H1 (cell line): ENCODE data around the gene NHS. TPM values are rescaled to one million over a fixed set of nuclear protein-coding genes. Genes with fewer than 3 reads are reported as not detected.

ENCODE experiments used
- CTCF ChIA-PET: fragments of 300-600 bp; sonication (Branson Sonifier 250); formaldehyde crosslinking; loops from one replicate; lab custom pipeline; 2021; ENCODE audit not compliant: partially characterized antibody; lab: Charles Lee
- POLR2A ChIA-PET: fragments of 300-600 bp; sonication (Branson Sonifier 250); formaldehyde crosslinking; loops from one replicate; lab custom pipeline; 2021; ENCODE audit warnings: inconsistent platforms; ENCODE audit not compliant: partially characterized antibody; lab: Charles Lee
- DNase-seq, 2 experiments: peaks; one replicate each; pipeline versions ENCODE4 v3.0.0 to v3.0.0-alpha.2; 2010 to 2022; ENCODE audit warnings: low spot score in 2 of 2, low read depth in 1 of 2, mixed read lengths in 1 of 2
- FAIRE-seq: peaks from 2 replicates; lab custom pipeline; 2011; peaks lifted over from hg19 to GRCh38; lab: Jason Lieb, UNC
- H2AFZ ChIP-seq: 2 replicates; pipeline ENCODE4 v1.8.1; 2012; ENCODE audit warnings: low read length, inconsistent platforms
- H2AK5ac ChIP-seq: 2 replicates; pipeline ENCODE4 v1.6.1; 2013; ENCODE audit warnings: low read depth, low read length
- H2BK120ac ChIP-seq: replicated peaks from 2 replicates; pipeline ENCODE3; 2013; ENCODE audit warnings: low read depth, low read length, inconsistent platforms
- H2BK12ac ChIP-seq: 2 replicates; pipeline ENCODE4 v1.6.1; 2013; ENCODE audit warnings: low read depth, low read length
- H2BK15ac ChIP-seq: 2 replicates; pipeline ENCODE4 v1.6.1; 2013; ENCODE audit warnings: low read length
- H2BK20ac ChIP-seq: 2 replicates; pipeline ENCODE4 v1.6.1; 2013; ENCODE audit warnings: low read length
- H2BK5ac ChIP-seq: 2 replicates; pipeline ENCODE4 v1.6.1; 2013; ENCODE audit warnings: low read depth, low read length
- H3K14ac ChIP-seq: 2 replicates; pipeline ENCODE4 v1.6.1; 2013; ENCODE audit warnings: inconsistent platforms; ENCODE audit not compliant: insufficient read length
- H3K18ac ChIP-seq: 2 replicates; pipeline ENCODE4 v1.6.1; 2013; ENCODE audit warnings: low read length; ENCODE audit errors: extremely low read depth
- H3K23ac ChIP-seq: 2 replicates; pipeline ENCODE4 v1.6.1; 2013; ENCODE audit warnings: inconsistent platforms; ENCODE audit not compliant: insufficient read length
- H3K23me2 ChIP-seq: 2 replicates; pipeline ENCODE4 v1.6.1; 2013; ENCODE audit warnings: low read depth, low read length
- H3K27ac ChIP-seq: 2 replicates; pipeline ENCODE4 v1.6.1; 2011; ENCODE audit warnings: low read depth, low read length, inconsistent platforms
- H3K27me3 ChIP-seq, 4 experiments: replicated peaks in 1 of 4; 1 replicate in 1 of 4; 2 replicates in 3 of 4; pipeline versions ENCODE4 v1.6.1 to v1.8.1; 2011 to 2013; ENCODE audit warnings: low read length in 3 of 4, mild to moderate bottlenecking in 3 of 4, inconsistent platforms in 2 of 4, mixed read lengths in 2 of 4, moderate library complexity in 1 of 4; ENCODE audit not compliant: control insufficient read depth in 3 of 4, insufficient read depth in 3 of 4; ENCODE audit errors: extremely low read depth in 1 of 4
- H3K36me3 ChIP-seq, 4 experiments: 2 replicates each; pipeline versions ENCODE4 v1.6.1 to v1.8.1; 2011 to 2013; ENCODE audit warnings: mild to moderate bottlenecking in 4 of 4, low read length in 3 of 4, moderate library complexity in 2 of 4, control low read depth in 1 of 4, inconsistent platforms in 1 of 4; ENCODE audit not compliant: insufficient read depth in 4 of 4, control insufficient read depth in 2 of 4
- H3K4ac ChIP-seq: replicated peaks from 2 replicates; pipeline ENCODE3; 2013; ENCODE audit warnings: low read length, low read depth, mixed read lengths, inconsistent platforms; ENCODE audit not compliant: insufficient read length
- H3K4me1 ChIP-seq, 4 experiments: replicated peaks in 1 of 4; 1 replicate in 1 of 4; 2 replicates in 3 of 4; pipeline versions ENCODE4 v1.6.1 to v1.8.1; 2011 to 2013; ENCODE audit warnings: low read length in 3 of 4, inconsistent platforms in 2 of 4, mixed read lengths in 1 of 4; ENCODE audit not compliant: insufficient read depth in 4 of 4, control insufficient read depth in 3 of 4
- H3K4me2 ChIP-seq, 2 experiments: 2 replicates each; pipeline versions ENCODE4 v1.6.1 to v1.8.1; 2011 to 2013; ENCODE audit warnings: low read depth in 2 of 2, low read length in 2 of 2, control low read depth in 1 of 2, inconsistent platforms in 1 of 2, mild to moderate bottlenecking in 1 of 2; ENCODE audit not compliant: insufficient read depth in 1 of 2
- H3K4me3 ChIP-seq, 4 experiments: fragments of 200-600, 300-600 bp in 1 of 4; sonication (generic), shearing (Covaris generic), sonication (Bioruptor Twin) in 1 of 4; 2 replicates each; pipeline versions ENCODE4 v1.5.1 to v1.8.1; 2011 to 2016; ENCODE audit warnings: low read length in 4 of 4, low read depth in 3 of 4, control low read depth in 2 of 4, inconsistent platforms in 2 of 4, mild to moderate bottlenecking in 2 of 4, mixed read lengths in 1 of 4, moderate library complexity in 1 of 4; ENCODE audit not compliant: insufficient read depth in 2 of 4; ENCODE audit errors: extremely low read depth in 1 of 4
- H3K56ac ChIP-seq: replicated peaks from 2 replicates; pipeline ENCODE3; 2013; ENCODE audit warnings: low read depth, mild to moderate bottlenecking, mixed read lengths, low read length, inconsistent platforms; ENCODE audit not compliant: insufficient read length
- H3K79me1 ChIP-seq: 2 replicates; pipeline ENCODE4 v1.6.1; 2013; ENCODE audit warnings: low read depth, low read length, control low read depth
- H3K79me2 ChIP-seq, 2 experiments: 2 replicates each; pipeline versions ENCODE4 v1.6.1 to v1.8.1; 2012 to 2013; ENCODE audit warnings: low read length in 2 of 2, mild to moderate bottlenecking in 2 of 2, inconsistent platforms in 1 of 2; ENCODE audit not compliant: insufficient read depth in 2 of 2, control insufficient read depth in 1 of 2
- H3K9ac ChIP-seq, 4 experiments: replicated peaks in 1 of 4; 1 replicate in 1 of 4; 2 replicates in 3 of 4; pipeline versions ENCODE4 v1.6.1 to v1.8.1; 2011 to 2013; ENCODE audit warnings: low read depth in 3 of 4, low read length in 3 of 4, control low read depth in 2 of 4, mild to moderate bottlenecking in 2 of 4, moderate library complexity in 2 of 4, inconsistent platforms in 1 of 4; ENCODE audit errors: extremely low read depth in 1 of 4
- H3K9me3 ChIP-seq, 2 experiments: 2 replicates each; pipeline versions ENCODE4 v1.6.1 to v1.8.1; 2012 to 2013; ENCODE audit warnings: mild to moderate bottlenecking in 2 of 2, moderate library complexity in 2 of 2, control low read depth in 1 of 2, inconsistent platforms in 1 of 2, low read depth in 1 of 2, low read length in 1 of 2, mixed read lengths in 1 of 2; ENCODE audit not compliant: insufficient read depth in 2 of 2
- H4K20me1 ChIP-seq, 2 experiments: replicated peaks in 1 of 2; 2 replicates each; pipeline versions ENCODE3 to v1.8.1; 2011 to 2013; ENCODE audit warnings: inconsistent platforms in 2 of 2, low read length in 2 of 2, mild to moderate bottlenecking in 1 of 2; ENCODE audit not compliant: insufficient read depth in 2 of 2, control insufficient read depth in 1 of 2
- H4K5ac ChIP-seq: 2 replicates; pipeline ENCODE4 v1.6.1; 2013; ENCODE audit warnings: low read length, low read depth, mixed read lengths, inconsistent platforms; ENCODE audit not compliant: insufficient read length
- H4K8ac ChIP-seq: 2 replicates; pipeline ENCODE4 v1.8.0; 2013; ENCODE audit warnings: mild to moderate bottlenecking, moderate library complexity, low read length, inconsistent platforms; ENCODE audit not compliant: insufficient read depth; ENCODE audit errors: extremely low read depth
- H4K91ac ChIP-seq: replicated peaks from 2 replicates; pipeline ENCODE3; 2013; ENCODE audit warnings: low read length, mixed read lengths, inconsistent platforms; ENCODE audit not compliant: insufficient read length
- CREB1 ChIP-seq: IDR thresholded peaks from 2 replicates; pipeline ENCODE4 v1.6.1; 2012; ENCODE audit warnings: inconsistent platforms
- EP300 ChIP-seq, 2 experiments: IDR thresholded peaks; 1 replicate in 1 of 2; 2 replicates in 1 of 2; pipeline ENCODE4 v1.6.1; 2011 to 2012; ENCODE audit warnings: low read depth in 2 of 2, low read length in 2 of 2, mild to moderate bottlenecking in 2 of 2, borderline replicate concordance in 1 of 2, inconsistent platforms in 1 of 2, moderate library complexity in 1 of 2
- RFX5 ChIP-seq: IDR thresholded peaks from 2 replicates; pipeline ENCODE4 v1.6.1; 2011; ENCODE audit warnings: low read depth, low read length, improper control_type of control experiment, borderline replicate concordance
- SIRT6 ChIP-seq: IDR thresholded peaks from one replicate; pipeline ENCODE4 v1.7.1; 2012; ENCODE audit warnings: low read length, inconsistent platforms
- polyA plus RNA-seq, 7 experiments: library from polyadenylated mRNA; depleted of rRNA in 3 of 7; stranded (reverse) in 5 of 7; unstranded in 2 of 7; fragments of >200 nt in 5 of 7; fragments of 200-250 nt in 2 of 7; gene quantifications; 1 replicate in 5 of 7; 2 replicates in 1 of 7; 4 replicates in 1 of 7; pipeline versions ENCODE4 v1.2.1 to v1.2.3, GENCODE V29; 2011 to 2013; ENCODE audit warnings: missing spikeins in 2 of 7, mixed read lengths in 2 of 7
- total RNA-seq: library from RNA; stranded (reverse); fragmentation: NEBNext Ultra II Directional; extraction: Animal tissue kit (Norgen Biotek cat#: 25700); gene quantifications from 2 replicates; pipeline ENCODE4 v1.2.1, GENCODE V29; 2021

NHS gene
- total and polyA plus RNA-seq, 2 of the 8 experiments (the other 6 are each of a cell fraction or from before 2014, with no cell fraction given), result 2.2 to 6.7 TPM

GRCh38 chrX:17336377-17336776 is 38.6 kb upstream of the NHS start:
- H3K14ac ChIP-seq, result no peak overlapping the region
- H4K5ac ChIP-seq, result no peak overlapping the region
- no peak overlapping the region for H3K9ac ChIP-seq
- no peak overlapping the region for H2BK5ac ChIP-seq
- no peak overlapping the region for H3K4me2 ChIP-seq
- no peaks in the 10 kb centered on the region for H3K36me3 ChIP-seq
- H2BK120ac ChIP-seq, result no peak overlapping the region
- CTCF ChIA-PET, result no interaction called here
- no peak overlapping the region for H3K4ac ChIP-seq
- no peaks in the 10 kb centered on the region for H3K79me2 ChIP-seq
- FAIRE-seq, result no peak
- H3K18ac ChIP-seq, result no peak overlapping the region
- H3K23me2 ChIP-seq, result no peaks in the 10 kb centered on the region
- no peaks in the 10 kb centered on the region for H4K20me1 ChIP-seq
- H2AK5ac ChIP-seq, result no peak overlapping the region
- no peaks in the 10 kb centered on the region for H3K4me1 ChIP-seq
- H3K4me3 ChIP-seq, result no peak overlapping the region
- H3K56ac ChIP-seq, result no peak overlapping the region
- no peak for TF ChIP-seq RFX5
- TF ChIP-seq SIRT6, result no peak
- no peak for TF ChIP-seq CREB1
- TF ChIP-seq EP300 (IDR thresholded peaks at IDR 0.05; ENCODE audit: borderline replicate concordance in 1 of 2, low read depth in 2 of 2, low read length in 2 of 2), result no peak
- TF ChIP-seq, all 59 proteins: peak for 0
- Histone ChIP-seq H4K8ac (no peak overlapping the region), H2AFZ (no peak overlapping the region), H3K79me1 (no peaks in the 10 kb centered on the region), H3K27ac (no peak overlapping the region), H2BK15ac (no peak overlapping the region), H3K23ac (no peak overlapping the region), H3K27me3 (no peaks in the 10 kb centered on the region), H3K9me3 (peaks cover 0 to 3% of the 10 kb centered on the region in 2 experiments; a peak in 1 of 4 replicates), H2BK20ac (no peak overlapping the region), H2BK12ac (no peak overlapping the region), H4K91ac (no peak overlapping the region)
- no peak for DNase-seq
- POLR2A ChIA-PET, result no interaction called here
